Kidney epithelial cell (primary cell): ENCODE measurements around the gene MRGPRG. TPM values are rescaled to one million over a fixed set of nuclear protein-coding genes. Genes with fewer than 3 reads are reported as not detected.

ENCODE experiments used
- DNase-seq: peaks from one replicate; pipeline ENCODE4 v3.0.0-alpha.2; 2010; ENCODE audit warnings: low read depth
- H3K27me3 ChIP-seq: 2 replicates; pipeline ENCODE4 v1.6.0; 2011; ENCODE audit warnings: low read length; ENCODE audit not compliant: control insufficient read depth, insufficient read depth
- H3K36me3 ChIP-seq: 2 replicates; pipeline ENCODE4 v1.5.1; 2011; ENCODE audit warnings: low read length; ENCODE audit not compliant: control insufficient read depth, insufficient read depth
- H3K4me3 ChIP-seq: 2 replicates; pipeline ENCODE4 v1.5.1; 2011; ENCODE audit warnings: low read depth, mild to moderate bottlenecking, control low read depth, low read length
- total RNA-seq: library from RNA; depleted of rRNA; stranded (reverse); fragments of >200 nt; gene quantifications from 2 replicates; pipeline ENCODE4 v1.2.3, GENCODE V29; 2015
- TF ChIP-seq, protein P1 (sequence below): IDR thresholded peaks from 2 replicates; pipeline ENCODE4 v1.5.1; 2011; ENCODE audit warnings: mild to moderate bottlenecking, moderate library complexity, low read length, control low read depth, inconsistent platforms; ENCODE audit not compliant: insufficient read depth, poor library complexity, severe bottlenecking

The MRGPRG gene
- total RNA-seq, 1 donor from 2014 or later = not detected

GRCh38 chr11:3201677-3202181 lies 16.9 kb downstream of the MRGPRG start:
- Histone ChIP-seq H3K36me3 (no peaks in the 10 kb centered on the region), H3K4me3 (no peak overlapping the region), H3K27me3 (peaks cover 56% of the 10 kb centered on the region)
- DNase-seq = no peak
- TF ChIP-seq, protein P1, sequence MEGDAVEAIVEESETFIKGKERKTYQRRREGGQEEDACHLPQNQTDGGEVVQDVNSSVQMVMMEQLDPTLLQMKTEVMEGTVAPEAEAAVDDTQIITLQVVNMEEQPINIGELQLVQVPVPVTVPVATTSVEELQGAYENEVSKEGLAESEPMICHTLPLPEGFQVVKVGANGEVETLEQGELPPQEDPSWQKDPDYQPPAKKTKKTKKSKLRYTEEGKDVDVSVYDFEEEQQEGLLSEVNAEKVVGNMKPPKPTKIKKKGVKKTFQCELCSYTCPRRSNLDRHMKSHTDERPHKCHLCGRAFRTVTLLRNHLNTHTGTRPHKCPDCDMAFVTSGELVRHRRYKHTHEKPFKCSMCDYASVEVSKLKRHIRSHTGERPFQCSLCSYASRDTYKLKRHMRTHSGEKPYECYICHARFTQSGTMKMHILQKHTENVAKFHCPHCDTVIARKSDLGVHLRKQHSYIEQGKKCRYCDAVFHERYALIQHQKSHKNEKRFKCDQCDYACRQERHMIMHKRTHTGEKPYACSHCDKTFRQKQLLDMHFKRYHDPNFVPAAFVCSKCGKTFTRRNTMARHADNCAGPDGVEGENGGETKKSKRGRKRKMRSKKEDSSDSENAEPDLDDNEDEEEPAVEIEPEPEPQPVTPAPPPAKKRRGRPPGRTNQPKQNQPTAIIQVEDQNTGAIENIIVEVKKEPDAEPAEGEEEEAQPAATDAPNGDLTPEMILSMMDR = no peak

GRCh38 chr11:3201112-3201581 lies 17.5 kb downstream of the MRGPRG start:
- Histone ChIP-seq H3K36me3 (no peaks in the 10 kb centered on the region), H3K27me3 (peaks cover 56% of the 10 kb centered on the region), H3K4me3 (no peak overlapping the region)
- TF ChIP-seq, protein P1 = no peak
- no peak for DNase-seq

DNA sequence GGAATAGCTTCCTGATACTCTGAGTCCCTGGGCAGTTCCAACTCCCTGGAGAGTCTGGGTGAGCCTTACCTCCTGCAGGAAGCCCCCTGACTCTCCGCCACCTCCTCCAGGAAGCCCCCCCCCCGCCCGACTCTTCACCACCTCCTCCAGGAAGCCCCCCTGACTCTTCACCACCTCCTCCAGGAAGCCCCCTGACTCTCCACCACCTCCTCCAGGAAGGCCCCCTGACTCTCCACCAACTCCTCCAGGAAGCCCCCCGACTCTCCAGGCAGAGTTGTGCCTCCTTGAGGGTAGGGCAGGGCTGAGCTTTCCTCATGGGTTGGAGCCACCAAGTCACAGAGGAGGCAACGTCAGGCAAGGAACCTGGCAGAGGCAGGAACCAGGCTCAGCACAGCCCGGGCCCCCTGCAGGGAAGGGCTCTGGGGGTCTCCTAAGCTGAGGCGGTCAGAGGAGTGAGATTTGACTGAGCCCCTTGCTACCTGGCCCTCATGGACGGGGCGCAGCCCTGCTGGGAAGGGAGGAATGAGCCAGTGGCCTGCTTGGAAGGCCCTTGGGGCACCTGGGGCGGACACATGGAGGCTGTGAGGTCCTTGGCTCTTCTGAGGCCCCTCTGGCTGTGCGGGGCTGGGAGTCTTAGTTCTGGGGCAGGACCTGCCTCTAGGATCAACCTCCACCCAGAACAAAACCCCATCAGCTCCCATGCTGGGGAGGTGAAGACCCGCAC lies 18.1 kb downstream of the MRGPRG start:
- TF ChIP-seq, protein P1 = no peak
- no peak overlapping the region for H3K4me3 ChIP-seq
- no peaks in the 10 kb centered on the region for H3K36me3 ChIP-seq
- no peak for DNase-seq
- peaks cover 58% of the 10 kb centered on the region for H3K27me3 ChIP-seq

DNA sequence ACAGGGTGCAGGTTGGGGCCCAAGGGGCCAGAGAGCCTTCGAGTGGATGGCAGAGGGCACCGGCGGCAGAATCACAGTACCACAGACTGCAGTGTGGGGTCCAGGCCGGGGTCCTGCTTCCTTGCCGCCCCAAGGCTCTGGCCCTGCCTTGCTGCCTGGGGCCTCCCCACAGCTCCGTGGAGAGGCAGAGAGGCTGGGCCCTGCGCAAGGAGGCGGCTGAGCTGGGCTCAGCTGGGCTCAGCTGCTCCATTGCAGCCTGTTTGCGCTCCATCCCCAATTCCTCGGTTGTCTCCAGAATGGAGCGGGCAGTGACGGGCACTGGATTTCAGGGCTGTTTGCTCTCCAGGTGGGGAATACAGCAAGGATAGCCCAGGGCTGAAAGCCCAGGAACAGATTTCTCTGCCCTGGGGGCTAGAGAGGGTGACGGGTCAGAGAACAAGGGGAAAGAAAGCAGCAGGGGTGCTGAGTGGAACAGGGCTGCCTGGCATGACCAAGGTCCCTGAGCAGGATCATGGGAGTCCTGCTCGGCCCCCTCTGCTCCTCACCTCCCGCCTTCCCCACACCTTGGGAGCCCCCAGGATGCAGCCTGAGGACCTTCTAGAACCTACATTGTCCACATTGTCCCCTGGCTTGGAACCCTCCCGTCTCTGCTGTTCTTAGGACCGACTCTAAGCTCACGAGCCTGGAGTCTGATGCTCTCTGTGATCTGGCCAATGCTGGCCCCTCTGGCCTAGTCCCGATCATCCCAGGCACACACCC lies 18.9 kb downstream of the MRGPRG start:
- H3K27me3 ChIP-seq = peaks cover 51% of the 10 kb centered on the region
- no peaks in the 10 kb centered on the region for H3K36me3 ChIP-seq
- no peak overlapping the region for H3K4me3 ChIP-seq
- TF ChIP-seq, protein P1 = no peak
- DNase-seq = no peak

DNA sequence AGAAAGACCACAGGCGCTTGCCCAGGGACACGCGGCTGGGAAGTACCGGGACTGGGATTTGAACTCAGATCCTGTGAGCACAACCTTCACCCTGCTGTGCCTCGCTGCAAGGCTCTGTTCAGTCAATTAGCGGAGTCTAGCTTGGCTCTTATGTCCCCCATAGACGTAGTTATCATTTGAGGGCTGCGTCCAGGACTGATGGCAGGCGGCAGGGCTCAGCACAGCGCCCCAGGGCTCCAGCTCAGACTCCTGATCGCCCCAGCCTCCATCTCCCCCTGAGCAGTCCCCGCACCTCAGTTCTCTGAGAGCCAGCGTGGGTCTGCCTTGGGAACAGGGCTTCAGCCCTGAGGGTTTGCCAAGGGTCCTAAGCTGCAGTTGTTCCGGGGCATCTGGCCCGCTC lies 19.8 kb downstream of the MRGPRG start:
- no peak for DNase-seq
- TF ChIP-seq, protein P1 = no peak
- no peaks in the 10 kb centered on the region for H3K36me3 ChIP-seq
- H3K27me3 ChIP-seq = peaks cover 42% of the 10 kb centered on the region
- no peak overlapping the region for H3K4me3 ChIP-seq
